Measurements from ENCODE around the gene TMEM87B. TPM values are rescaled to one million over a fixed set of nuclear protein-coding genes. Genes with fewer than 3 reads are reported as not detected.

Gene TMEM87B
- total RNA-seq, 1 experiment from 2014 or later: 10.5 TPM

- DNase-seq: no peak
These were observed 30.3 kb downstream of the TMEM87B start for GRCh38 chr2:112085375-112085730.

More at GRCh38 chr2:112085375-112085730, 30.3 kb downstream of the TMEM87B start:
- no peaks in the 10 kb centered on the region for H3K9me3 Mint-ChIP-seq
- no peak overlapping the region for H3K14ac ChIP-seq (ENCODE audit: insufficient read depth, low read length)
- no peaks in the 10 kb centered on the region for H3K79me1 ChIP-seq (ENCODE audit: insufficient read depth, low read depth, low read length, poor library complexity, severe bottlenecking)
- H4K8ac ChIP-seq (replicated peaks; ENCODE audit: insufficient read length, low read depth, low read length): no peak overlapping the region
- no peak overlapping the region for H3K56ac ChIP-seq (ENCODE audit: insufficient read length, low read depth, low read length)
- H4K5ac ChIP-seq (ENCODE audit: insufficient read length, low read depth, low read length): no peak overlapping the region
- H3K4me3 Mint-ChIP-seq: no peak overlapping the region
- H4K91ac ChIP-seq (ENCODE audit: insufficient read length, low read depth, low read length): no peak overlapping the region
- no peak overlapping the region for H3K27ac ChIP-seq (ENCODE audit: insufficient read length, low read depth, low read length)
- H3K9ac ChIP-seq (ENCODE audit: extremely low read depth, insufficient read length, low read length): no peak overlapping the region
- H2BK5ac ChIP-seq (ENCODE audit: insufficient read length, low read length): no peak overlapping the region
- H3T11ph ChIP-seq (ENCODE audit: low read length): no peak overlapping the region
- no peaks in the 10 kb centered on the region for H3K79me2 ChIP-seq (ENCODE audit: insufficient read depth, low read length)
- no peak overlapping the region for H3K23ac ChIP-seq (ENCODE audit: insufficient read length, low read depth, low read length)
- H3K27ac Mint-ChIP-seq: no peak overlapping the region
- H3K4me2 ChIP-seq (ENCODE audit: insufficient read depth, insufficient read length, low read length): no peak overlapping the region
- H2AK5ac ChIP-seq (ENCODE audit: insufficient read length, low read length): no peak overlapping the region
- no peaks in the 10 kb centered on the region for H3K4me1 Mint-ChIP-seq
- H2BK120ac ChIP-seq (ENCODE audit: low read depth, low read length, poor library complexity, severe bottlenecking): no peak overlapping the region
- no peak overlapping the region for H2AFZ ChIP-seq (ENCODE audit: low read length)
- H3K18ac ChIP-seq (ENCODE audit: insufficient read length, low read depth, low read length): no peak overlapping the region
- TF ChIP-seq CTCF (conservative IDR thresholded peaks at IDR 0.05): no peak
- H3K36me3 Mint-ChIP-seq (ENCODE audit: insufficient read depth in 1 of 3, low read depth in 3 of 3): peaks cover 0 to 42% (median 39%) of the 10 kb centered on the region in 3 experiments; a peak in 6 of 7 replicates
- H3K27me3 ChIP-seq (ENCODE audit: insufficient read depth, low read length): no peaks in the 10 kb centered on the region
- H3K27me3 Mint-ChIP-seq (ENCODE audit: low read depth): no peaks in the 10 kb centered on the region
- no peak overlapping the region for H2BK15ac ChIP-seq (ENCODE audit: low read depth, low read length)
- no peak overlapping the region for H3K4ac ChIP-seq (ENCODE audit: low read depth, low read length)
- H3K4me1 ChIP-seq (ENCODE audit: insufficient read depth, low read length): no peaks in the 10 kb centered on the region
- H3K9me3 ChIP-seq (ENCODE audit: control insufficient read depth, low read depth, low read length): no peaks in the 10 kb centered on the region
- no peaks in the 10 kb centered on the region for H4K20me1 ChIP-seq (ENCODE audit: control insufficient read depth, insufficient read depth, insufficient read length)
- no peak overlapping the region for H2BK20ac ChIP-seq (ENCODE audit: low read depth, low read length, poor library complexity, severe bottlenecking)
- no peaks in the 10 kb centered on the region for H3K23me2 ChIP-seq (ENCODE audit: insufficient read length, low read depth, low read length, poor library complexity, severe bottlenecking)
- no peak overlapping the region for H2BK12ac ChIP-seq (ENCODE audit: insufficient read length, low read depth, low read length)
